ENCODE results near the gene TRPT1.
A peak's percentile ranks its signal among the peaks of the same experiment; 100 is the strongest.

TRPT1 gene

DNA sequence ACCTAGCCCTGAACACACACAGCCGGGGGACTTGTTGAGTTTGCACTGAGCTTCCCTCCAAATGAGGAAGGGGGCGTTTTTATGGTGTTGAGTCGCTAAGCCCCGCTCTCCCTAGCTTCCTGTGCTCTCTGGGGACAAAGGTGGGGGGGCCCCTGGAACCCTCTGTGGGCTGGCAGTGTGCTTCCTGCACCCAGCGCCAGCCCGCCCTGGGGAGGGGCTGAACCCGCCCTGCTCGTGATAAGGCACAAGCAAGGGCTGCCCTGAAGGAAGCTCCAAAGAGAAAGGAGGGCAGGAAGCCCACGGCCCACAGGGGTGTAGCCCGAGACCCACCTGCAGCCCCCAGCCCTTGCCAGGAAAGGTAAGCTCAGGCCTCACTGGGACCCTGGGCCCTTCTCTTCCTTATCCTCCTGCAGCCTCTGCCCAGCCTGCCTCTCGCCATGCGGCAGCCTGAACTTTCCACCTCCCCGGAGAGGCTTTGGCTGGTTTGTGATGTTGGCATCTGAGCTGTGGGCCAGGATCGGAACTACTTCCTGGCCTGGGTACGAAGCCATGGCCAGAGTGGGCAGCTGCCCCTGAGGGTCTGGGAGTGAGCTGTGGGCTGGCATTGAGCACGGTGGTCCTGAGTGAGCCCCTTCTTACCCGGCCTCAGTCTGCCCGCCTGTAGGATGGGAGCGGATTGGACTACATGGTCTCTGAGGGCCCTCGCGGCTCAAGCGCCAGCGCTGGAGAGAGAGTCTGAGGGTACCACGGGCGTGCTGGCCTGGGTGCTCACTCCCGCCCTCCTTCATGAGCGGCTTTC is 19.3 kb downstream of the TRPT1 start, which contains the start of gene FERMT3:
TSS of gene FERMT3 (plus strand) at position 265 of the 799 bp plus-strand sequence. CDS start 644 bp downstream, outside the sequence.
- peak; percentile 84 for DNase-seq

DNA sequence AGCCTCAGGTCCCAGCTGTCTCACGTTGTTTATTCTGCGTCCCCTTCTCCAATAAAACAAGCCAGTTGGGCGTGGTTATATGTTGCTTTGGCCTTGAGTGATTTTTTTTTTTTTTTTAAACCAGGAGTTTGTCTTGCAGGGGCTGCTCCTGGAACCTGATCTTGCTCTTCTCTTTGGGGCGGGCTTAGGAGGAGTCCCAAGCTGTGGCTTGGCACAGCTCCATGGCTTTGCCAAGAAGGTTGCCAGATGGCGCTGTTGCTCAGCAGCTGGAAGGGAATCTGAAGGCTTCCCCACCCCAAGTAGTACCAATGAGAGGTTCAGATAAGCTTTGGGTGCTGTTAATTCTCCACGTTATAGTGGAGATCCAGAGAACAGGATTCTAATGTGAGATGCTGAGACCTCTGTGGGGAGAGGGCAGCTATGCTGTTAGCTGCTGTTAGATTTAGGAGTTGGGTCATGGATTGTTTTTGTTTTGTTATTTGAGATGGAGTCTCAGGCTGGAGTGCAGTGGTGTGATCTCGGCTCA is 21.5 kb downstream of the TRPT1 start:
- DNase-seq = peak; percentile 84

DNA sequence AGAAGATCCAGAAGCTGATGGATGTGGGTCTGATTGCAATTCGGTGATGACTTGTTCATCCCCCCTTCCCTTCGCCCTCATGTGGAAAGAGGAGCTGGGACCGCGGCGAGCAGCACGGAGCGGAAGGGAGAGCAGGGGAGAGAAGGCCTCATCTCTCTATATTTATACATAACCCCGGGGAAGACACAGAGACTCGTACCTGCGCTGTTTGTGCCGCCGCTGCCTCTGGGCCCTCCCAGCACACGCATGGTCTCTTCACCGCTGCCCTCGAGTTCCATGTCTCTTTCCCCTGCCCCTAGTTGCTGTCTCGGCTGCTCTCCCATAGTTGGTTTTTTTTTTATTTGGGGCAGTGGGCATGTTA is 21.9 kb downstream of the TRPT1 start:
- no peak for DNase-seq

DNA sequence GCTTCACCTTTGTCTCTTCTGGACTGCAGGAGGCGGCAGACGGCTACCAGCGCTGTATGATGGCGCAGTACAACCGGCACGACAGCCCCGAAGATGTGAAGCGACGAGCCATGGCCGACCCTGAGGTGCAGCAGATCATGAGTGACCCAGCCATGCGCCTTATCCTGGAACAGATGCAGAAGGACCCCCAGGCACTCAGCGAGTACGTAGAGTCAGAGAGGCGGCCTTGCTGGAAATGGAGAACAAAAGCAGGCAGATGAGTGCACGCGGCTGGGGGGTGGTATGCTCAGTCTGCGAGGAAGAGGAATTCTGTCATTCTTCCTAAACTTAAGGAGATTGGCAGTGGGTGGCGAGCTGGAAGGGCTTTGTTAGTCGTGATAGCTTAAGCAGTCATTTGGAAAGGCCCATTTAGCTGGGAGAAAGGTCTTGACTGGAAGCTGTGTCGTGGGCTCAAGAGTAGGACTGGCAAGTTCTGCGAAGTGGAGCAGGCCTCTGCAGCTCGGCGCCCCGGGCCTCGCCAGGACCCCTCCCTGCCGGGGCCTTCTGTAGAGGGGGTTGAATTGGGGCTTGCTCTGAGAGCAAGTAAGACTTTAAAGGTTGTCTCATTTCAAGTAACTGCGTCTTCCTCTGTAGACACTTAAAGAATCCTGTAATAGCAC is 22.4 kb downstream of the TRPT1 start:
- DNase-seq = no peak

- no peak for DNase-seq
Measured at GRCh38 chr11:64202992-64203391, 23.0 kb downstream of the TRPT1 start.

DNA sequence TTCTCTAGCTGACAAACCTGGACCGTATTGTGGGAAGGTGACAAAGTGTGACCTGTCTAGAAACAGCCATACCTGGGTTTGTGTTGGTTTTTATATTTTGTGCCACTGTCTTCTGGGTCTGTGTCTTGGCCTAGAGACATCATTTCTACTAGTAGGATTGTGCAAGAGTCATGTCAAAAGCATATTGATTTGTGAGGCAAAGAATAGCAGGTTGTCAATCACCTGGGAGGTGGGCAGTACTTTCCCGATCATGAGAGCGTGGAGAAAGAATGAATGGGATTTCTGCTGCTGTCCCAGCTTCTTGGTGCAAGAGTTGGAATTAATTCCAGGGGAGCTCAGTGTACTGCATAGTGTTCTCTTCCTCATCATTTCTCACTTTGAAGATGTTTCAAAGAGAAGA is 24.4 kb downstream of the TRPT1 start:
- DNase-seq = no peak

GRCh38 chr11:64198511-64198910 is 27.5 kb downstream of the TRPT1 start:
- no peak for DNase-seq

GRCh38 chr11:64196626-64197025 is 29.4 kb downstream of the TRPT1 start:
- DNase-seq = no peak

- DNase-seq = no peak
Measured at GRCh38 chr11:64192434-64192833, 33.6 kb downstream of the TRPT1 start.

DNA sequence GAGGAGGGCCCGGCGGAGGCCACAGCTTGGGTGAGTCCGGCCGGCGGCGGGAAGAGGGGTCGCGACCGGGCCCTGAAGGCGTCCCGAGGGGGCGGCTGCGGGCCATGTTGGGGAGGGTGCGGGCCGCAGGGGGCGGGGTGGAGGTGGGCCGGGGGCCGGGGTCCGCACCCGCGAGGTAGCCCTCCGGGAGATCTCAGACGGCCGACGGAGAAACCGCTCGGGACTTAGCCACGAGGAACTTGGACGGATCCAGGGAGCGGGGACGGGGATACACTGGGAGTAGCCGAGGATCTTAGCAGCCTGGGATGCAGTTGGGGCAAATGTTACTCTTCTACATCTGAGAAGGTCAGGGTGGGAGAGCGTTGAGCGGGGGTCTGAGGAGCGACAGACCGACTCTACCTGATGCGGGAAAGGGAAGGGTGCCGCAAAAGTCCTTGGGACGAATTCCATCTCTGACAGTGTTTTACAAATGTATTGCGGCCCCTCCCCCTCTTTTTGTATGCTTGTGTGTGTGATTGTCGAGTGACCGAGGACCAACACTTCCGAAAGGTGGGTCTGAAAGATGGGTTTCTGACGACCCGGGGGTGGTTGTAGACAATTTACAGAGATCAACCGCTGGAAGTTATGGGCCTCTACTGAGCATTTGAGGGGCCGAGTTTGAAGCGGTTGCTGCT is 39.4 kb downstream of the TRPT1 start:
- peak; percentile 67 for DNase-seq

DNA sequence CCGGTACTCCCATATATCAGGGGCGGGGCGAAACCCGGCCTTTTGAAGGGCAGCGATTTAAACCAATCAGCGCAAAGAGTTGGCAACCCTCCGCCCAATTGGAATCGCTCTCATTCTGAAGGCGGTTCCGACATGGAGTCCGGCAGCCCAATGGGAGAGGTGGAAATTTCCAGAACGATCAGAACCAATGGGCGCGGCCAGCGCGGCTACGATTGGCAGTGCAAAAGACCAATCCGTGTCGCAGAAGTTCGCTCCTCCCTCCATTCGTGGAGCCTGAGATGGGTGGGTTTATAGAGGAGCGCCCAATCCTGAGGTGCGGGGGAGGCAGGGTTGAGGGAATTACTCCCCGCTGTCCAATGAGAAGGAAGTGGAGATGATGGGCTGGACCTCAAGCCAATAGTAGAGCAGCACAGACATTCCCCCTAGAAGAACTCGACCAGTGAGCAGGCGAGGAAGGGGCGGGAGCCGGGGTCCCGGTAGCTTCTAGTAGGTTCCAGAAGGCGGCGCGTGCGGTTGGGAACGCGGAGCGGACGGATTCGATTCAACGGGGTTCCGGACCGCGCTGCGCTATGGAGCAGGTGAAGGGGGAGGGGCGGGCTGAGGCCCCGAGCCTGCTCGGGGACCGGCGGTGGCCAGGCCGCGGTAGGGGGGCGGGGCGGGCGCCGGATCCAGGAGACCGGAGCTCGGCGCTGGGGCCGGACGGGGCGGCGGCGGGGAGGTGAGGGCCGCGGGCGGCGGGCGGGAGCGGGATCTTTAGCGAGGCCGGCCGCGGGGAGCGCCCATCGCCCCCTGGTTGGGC is 40.1 kb downstream of the TRPT1 start, which contains the start of gene STIP1:
TSS of gene STIP1 (plus strand) at position 479 of the 799 bp plus-strand sequence. CDS start at position 570, 91 bp downstream.
- DNase-seq = peak; percentile 99

DNA sequence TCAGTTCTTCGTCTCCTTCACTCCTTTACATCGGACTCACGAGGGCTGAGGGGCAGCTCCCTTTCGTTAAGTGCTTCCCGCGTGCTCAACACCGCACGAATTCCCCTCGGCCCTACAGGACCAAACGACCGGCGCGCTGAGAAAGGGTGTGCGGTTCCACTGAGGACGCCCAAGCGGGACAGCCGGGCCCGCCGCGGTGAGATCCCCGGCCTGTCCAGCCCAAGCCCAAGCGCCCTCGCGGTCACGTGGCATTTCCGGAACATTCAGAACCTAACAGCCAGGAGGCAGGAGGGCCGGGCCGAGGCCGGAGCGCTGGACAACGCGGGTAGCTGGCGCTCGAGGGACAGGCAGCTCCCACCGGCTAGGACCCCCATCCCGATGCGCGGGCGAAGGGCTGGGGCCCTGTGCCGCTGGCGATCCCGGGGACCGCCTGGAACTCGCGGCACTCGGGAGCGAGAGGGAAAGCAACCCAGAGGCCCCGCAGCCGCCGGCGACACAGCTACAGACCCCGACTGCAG is 40.8 kb downstream of the TRPT1 start:
- no peak for DNase-seq

DNA sequence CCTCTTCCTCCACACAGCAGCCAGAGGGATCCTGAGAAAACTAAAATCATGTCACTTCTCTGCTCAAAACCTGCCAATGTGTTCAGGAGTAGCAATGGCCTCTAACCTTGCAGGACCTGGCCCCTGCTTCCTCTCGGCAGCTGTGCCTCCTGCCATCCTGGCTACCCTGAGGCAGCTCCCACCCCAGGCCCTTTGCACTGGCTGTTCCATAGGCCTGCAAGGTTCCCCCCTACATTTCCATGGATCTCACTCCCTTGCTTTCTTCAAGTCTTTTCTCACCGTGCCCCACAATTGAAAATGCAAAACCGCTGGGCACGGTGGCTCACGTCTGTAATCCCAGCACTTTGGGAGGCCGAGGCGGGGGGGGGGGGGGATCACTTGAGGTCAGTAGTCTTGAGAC is 42.1 kb downstream of the TRPT1 start:
- DNase-seq = no peak

DNA sequence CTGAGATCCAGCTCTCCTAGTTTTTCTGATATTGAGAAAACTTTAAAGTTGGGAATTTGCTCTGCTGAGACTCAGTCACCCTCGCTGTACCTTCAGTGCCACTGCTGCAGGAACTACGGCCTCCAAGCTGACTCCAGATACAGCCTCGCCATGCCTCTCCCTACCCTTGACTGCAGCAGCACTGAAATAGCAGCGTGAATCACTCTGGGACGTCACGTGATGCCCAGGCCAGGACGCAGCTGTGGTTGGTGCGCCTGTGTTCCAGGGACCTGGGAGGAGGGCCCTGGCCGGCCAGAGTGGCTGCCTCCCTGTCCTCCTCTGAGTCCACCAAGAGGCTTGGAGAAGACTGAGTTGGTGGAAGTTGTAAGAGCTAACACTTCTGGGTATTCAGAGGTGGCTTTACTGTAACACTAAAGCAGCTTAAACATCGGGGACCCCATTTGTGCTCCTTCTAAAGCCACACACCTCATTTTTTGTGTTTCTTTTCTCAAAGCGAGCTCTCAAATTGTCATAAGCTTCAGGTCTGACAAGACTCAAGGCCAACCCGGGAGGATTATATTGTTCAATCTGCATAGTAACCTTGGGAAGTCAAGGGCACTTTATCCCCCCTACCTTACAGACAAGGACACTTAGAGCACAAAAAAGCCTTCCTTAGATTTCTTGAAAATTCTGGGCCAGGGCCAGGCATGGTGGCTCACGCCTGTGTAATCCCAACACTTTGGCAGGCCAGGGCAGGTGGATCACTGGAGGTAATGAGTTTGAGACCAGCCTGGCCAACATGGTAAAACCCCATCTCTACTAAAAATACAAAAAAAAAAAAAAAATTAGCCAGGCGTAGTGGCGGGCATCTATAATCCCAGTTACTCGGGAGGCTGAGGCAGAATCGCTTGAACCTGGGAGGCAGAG is 44.2 kb downstream of the TRPT1 start:
- peak; percentile 61 for DNase-seq

DNA sequence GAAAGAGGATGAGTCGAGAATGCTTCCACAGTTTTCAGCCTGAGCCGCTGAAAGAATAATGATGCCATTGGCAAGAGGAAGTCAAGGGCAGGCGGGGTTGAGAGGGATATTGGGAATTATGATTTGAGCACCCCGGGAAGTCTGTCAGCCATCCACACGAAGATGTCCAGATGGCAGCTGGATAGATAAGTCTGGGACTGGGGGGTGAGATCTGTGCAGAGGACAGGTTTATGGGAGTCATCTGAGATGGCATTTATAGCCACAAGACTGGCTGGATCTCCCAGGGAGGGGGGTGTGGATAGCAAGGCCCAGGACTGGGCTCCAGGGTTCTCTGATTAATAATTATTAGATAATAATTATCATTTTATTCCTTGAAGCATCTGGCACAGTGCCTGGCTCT is 45.1 kb downstream of the TRPT1 start:
- DNase-seq = no peak

DNA sequence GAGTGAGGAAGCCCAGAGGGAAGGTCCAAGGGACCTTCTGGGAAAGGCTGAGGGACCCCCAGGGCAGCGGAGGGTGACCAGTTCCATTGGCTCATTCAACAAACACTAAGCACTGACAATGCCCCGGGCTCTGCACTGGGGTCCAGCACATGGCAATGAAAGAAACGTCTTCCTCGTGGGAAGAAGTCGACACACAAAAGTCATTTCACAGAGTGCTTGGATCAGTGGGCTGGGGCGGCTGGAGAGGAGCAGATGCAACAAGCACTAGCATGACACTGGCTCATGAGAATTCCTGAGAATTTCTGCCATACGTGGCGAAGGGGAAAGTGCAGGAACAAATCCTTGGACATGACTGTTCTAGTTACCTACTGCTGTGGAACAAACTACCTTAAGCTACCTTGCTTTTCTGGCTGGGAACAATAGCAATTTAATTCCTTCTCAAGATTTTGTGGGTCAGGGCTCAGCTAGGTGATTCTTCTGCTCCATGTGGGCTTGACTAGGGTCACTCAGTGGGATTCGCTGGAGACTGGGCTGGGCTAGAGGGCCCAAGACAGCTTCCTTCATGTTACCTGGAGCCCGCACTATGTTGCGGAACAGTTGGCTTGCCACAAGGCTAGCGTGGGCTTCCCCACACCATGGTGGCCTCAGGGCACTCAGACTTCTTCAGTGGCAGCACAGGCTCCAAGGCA is 46.9 kb downstream of the TRPT1 start:
- DNase-seq = no peak

GRCh38 chr11:64178203-64178602 is 47.8 kb downstream of the TRPT1 start:
- DNase-seq = no peak

DNA sequence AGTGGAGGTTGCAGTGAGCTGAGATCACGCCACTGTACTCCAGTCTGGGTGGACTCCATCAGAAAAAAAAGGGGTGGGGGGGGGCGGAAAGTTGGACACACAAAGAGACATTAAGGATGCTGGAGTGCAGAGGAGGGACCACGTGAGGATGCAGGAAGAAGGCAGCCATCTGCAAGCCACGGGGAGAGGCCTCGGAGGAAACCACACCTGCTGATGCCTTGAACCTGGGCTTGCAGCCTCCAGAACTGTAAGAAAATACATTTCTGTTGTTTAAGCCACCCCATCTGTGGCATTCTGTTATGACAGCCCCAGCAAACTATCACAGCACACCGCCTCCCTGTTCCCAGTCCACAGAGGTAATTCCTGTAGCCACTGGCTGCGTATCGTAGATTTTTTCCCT is 49.2 kb downstream of the TRPT1 start:
- DNase-seq = no peak

Data from stimulated activated CD8-positive, alpha-beta memory T cell treated with anti-CD3 and anti-CD28 coated beads, Interleukin-4, amount 100 ng/mL, for 48 hours (primary cell).